ENCODE data around the gene CNN1.

GRCh38 chr19:11576227-11576626 is 37.6 kb downstream of the CNN1 start:
- TF ChIP-seq, protein P1, sequence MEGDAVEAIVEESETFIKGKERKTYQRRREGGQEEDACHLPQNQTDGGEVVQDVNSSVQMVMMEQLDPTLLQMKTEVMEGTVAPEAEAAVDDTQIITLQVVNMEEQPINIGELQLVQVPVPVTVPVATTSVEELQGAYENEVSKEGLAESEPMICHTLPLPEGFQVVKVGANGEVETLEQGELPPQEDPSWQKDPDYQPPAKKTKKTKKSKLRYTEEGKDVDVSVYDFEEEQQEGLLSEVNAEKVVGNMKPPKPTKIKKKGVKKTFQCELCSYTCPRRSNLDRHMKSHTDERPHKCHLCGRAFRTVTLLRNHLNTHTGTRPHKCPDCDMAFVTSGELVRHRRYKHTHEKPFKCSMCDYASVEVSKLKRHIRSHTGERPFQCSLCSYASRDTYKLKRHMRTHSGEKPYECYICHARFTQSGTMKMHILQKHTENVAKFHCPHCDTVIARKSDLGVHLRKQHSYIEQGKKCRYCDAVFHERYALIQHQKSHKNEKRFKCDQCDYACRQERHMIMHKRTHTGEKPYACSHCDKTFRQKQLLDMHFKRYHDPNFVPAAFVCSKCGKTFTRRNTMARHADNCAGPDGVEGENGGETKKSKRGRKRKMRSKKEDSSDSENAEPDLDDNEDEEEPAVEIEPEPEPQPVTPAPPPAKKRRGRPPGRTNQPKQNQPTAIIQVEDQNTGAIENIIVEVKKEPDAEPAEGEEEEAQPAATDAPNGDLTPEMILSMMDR (IDR thresholded peaks at IDR 0.05) = no peak
- TF ChIP-seq POLR2A (IDR thresholded peaks at IDR 0.05) = no peak
- TF ChIP-seq EP300 (IDR thresholded peaks at IDR 0.05) = no peak
- TF ChIP-seq POLR2AphosphoS5 (IDR thresholded peaks at IDR 0.05) = no peak
